ENCODE measurements around the gene HBS1L.

Gene HBS1L

GRCh38 chr6:135036731-135037420 is 17.7 kb downstream of the HBS1L start:
- no peak for DNase-seq (ENCODE audit: low spot score)

GRCh38 chr6:135033238-135033637 is 21.4 kb downstream of the HBS1L start:
- DNase-seq (ENCODE audit: low spot score), result no peak

- DNase-seq (ENCODE audit: low spot score), result peak; percentile 77
Measured at GRCh38 chr6:135030532-135031178, 24.0 kb downstream of the HBS1L start.

GRCh38 chr6:135030056-135030473 is 24.6 kb downstream of the HBS1L start:
- peak; percentile 85 for DNase-seq (ENCODE audit: low spot score)

- DNase-seq (ENCODE audit: low spot score), result no peak
Measured at GRCh38 chr6:135025775-135026174, 28.8 kb downstream of the HBS1L start.

GRCh38 chr6:135025175-135025574 is 29.4 kb downstream of the HBS1L start:
- DNase-seq (ENCODE audit: low spot score), result no peak

GRCh38 chr6:135022050-135022697 is 32.4 kb downstream of the HBS1L start:
- DNase-seq (ENCODE audit: low spot score), result no peak

- DNase-seq (ENCODE audit: low spot score), result peak; percentile 36
Measured at GRCh38 chr6:135021310-135022049, 33.1 kb downstream of the HBS1L start.

GRCh38 chr6:135018941-135019340 is 35.7 kb downstream of the HBS1L start:
- no peak for DNase-seq (ENCODE audit: low spot score)

GRCh38 chr6:135018052-135018451 is 36.6 kb downstream of the HBS1L start:
- peak; percentile 47 for DNase-seq (ENCODE audit: low spot score)

- DNase-seq (ENCODE audit: low spot score), result peak; percentile 85
Measured at GRCh38 chr6:135014353-135014832, 40.2 kb downstream of the HBS1L start.

- DNase-seq (ENCODE audit: low spot score), result no peak
Measured at GRCh38 chr6:135013211-135013610, 41.4 kb downstream of the HBS1L start.

GRCh38 chr6:135012764-135013163 is 41.9 kb downstream of the HBS1L start:
- no peak for DNase-seq (ENCODE audit: low spot score)

GRCh38 chr6:135012349-135012748 is 42.3 kb downstream of the HBS1L start:
- no peak for DNase-seq (ENCODE audit: low spot score)

- no peak for DNase-seq (ENCODE audit: low spot score)
Measured at GRCh38 chr6:135008941-135009290, 45.7 kb downstream of the HBS1L start.

GRCh38 chr6:135008072-135008940 is 46.3 kb downstream of the HBS1L start:
- peak; percentile 71 for DNase-seq (ENCODE audit: low spot score)

- no peak for DNase-seq (ENCODE audit: low spot score)
Measured at GRCh38 chr6:135006386-135006914, 48.2 kb downstream of the HBS1L start.

GRCh38 chr6:135004399-135004798 is 50.2 kb downstream of the HBS1L start:
- DNase-seq (ENCODE audit: low spot score), result no peak

GRCh38 chr6:135002974-135003703 is 51.5 kb downstream of the HBS1L start:
- DNase-seq (ENCODE audit: low spot score), result peak; percentile 74

- no peak for DNase-seq (ENCODE audit: low spot score)
Measured at GRCh38 chr6:135002229-135002844, 52.3 kb downstream of the HBS1L start.
